ENCODE results near the gene PACSIN1. TPM values are rescaled to one million over a fixed set of nuclear protein-coding genes. Genes with fewer than 3 reads are reported as not detected.

Gene PACSIN1
- total and polyA plus RNA-seq, 10 of the 15 experiments (the other 5 are each of a cell fraction or from before 2014, with no cell fraction given), result 0.50 to 9.4 (median 2.8) TPM

- H3K9me3 ChIP-seq (replicated peaks; ENCODE audit: control insufficient read depth, insufficient read depth, low read length), result no peaks in the 10 kb centered on the region
- no peak overlapping the region for H3K4me2 ChIP-seq (ENCODE audit: control insufficient read depth, insufficient read depth)
- TF ChIP-seq MTA3 (IDR thresholded peaks at IDR 0.05; ENCODE audit: borderline replicate concordance, low read length), result no peak
- TF ChIP-seq ZBED1 (IDR thresholded peaks at IDR 0.05; ENCODE audit: borderline replicate concordance), result no peak
- no peak for TF ChIP-seq HDAC2 (IDR thresholded peaks at IDR 0.05)
- TF ChIP-seq ETV6 (conservative IDR thresholded peaks at IDR 0.05 in 1 of 2, IDR thresholded peaks at IDR 0.05 in 1 of 2; ENCODE audit: borderline replicate concordance in 1 of 2, low read depth in 1 of 2), result no peak
- TF ChIP-seq PAX5 (IDR thresholded peaks at IDR 0.05; ENCODE audit: borderline replicate concordance, low read depth, low read length), result no peak
- TF ChIP-seq KDM1A (IDR thresholded peaks at IDR 0.05; ENCODE audit: borderline replicate concordance), result no peak
- no peak for TF ChIP-seq NFYA (IDR thresholded peaks at IDR 0.05; ENCODE audit: borderline replicate concordance, low read depth, low read length)
- no peak for TF ChIP-seq HDAC6 (IDR thresholded peaks at IDR 0.05; ENCODE audit: unreplicated experiment)
- no peak for TF ChIP-seq USF1 (IDR thresholded peaks at IDR 0.05; ENCODE audit: borderline replicate concordance, extremely low read length, insufficient read depth, low read depth, low read length)
- TF ChIP-seq, protein P1, sequence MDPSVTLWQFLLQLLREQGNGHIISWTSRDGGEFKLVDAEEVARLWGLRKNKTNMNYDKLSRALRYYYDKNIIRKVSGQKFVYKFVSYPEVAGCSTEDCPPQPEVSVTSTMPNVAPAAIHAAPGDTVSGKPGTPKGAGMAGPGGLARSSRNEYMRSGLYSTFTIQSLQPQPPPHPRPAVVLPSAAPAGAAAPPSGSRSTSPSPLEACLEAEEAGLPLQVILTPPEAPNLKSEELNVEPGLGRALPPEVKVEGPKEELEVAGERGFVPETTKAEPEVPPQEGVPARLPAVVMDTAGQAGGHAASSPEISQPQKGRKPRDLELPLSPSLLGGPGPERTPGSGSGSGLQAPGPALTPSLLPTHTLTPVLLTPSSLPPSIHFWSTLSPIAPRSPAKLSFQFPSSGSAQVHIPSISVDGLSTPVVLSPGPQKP (IDR thresholded peaks at IDR 0.05; ENCODE audit: low read depth, low read length), result no peak
- no peak overlapping the region for H3K4me3 ChIP-seq
- DNase-seq (ENCODE audit: low read depth, low spot score) (no peak), FAIRE-seq (no peak), ATAC-seq (no peak)
- ChIA-PET POLR2A (no interaction called here), RAD21 (ENCODE audit: unreplicated experiment) (no interaction called here), CTCF (no interaction called here), SMC1A (ENCODE audit: uncharacterized antibody, unreplicated experiment) (no interaction called here)
- no TSS peak for BruUV-seq (replicated peaks)
- 56% methylated on average over 14 of the region's 15 CpGs for WGBS (ENCODE audit: insufficient coverage, insufficient replicate concordance, low lambda C conversion rate, missing lambda C conversion rate)
- H3K4me1 ChIP-seq (ENCODE audit: control insufficient read depth, insufficient read depth, low read length), result no peaks in the 10 kb centered on the region
- no peak overlapping the region for H3K9ac ChIP-seq (ENCODE audit: control insufficient read depth, insufficient read depth, low read length)
- intact Hi-C loops (cut with micrococcal nuclease; ENCODE audit: unreplicated experiment) (no loop called here), in situ Hi-C loops (cut with MboI) (no loop called here)
- H3K27ac ChIP-seq (ENCODE audit: control insufficient read depth, insufficient read depth), result no peak overlapping the region
- H2AFZ ChIP-seq (ENCODE audit: control insufficient read depth, low read depth, low read length), result no peak overlapping the region
- H3K27me3 ChIP-seq (replicated peaks in 1 of 2; ENCODE audit: control insufficient read depth in 2 of 2, insufficient read depth in 2 of 2, low read length in 1 of 2), result no peaks in the 10 kb centered on the region
- H3K36me3 ChIP-seq (ENCODE audit: control insufficient read depth in 2 of 2, insufficient read depth in 2 of 2, low read length in 1 of 2), result no peaks in the 10 kb centered on the region
- no peaks in the 10 kb centered on the region for H3K79me2 ChIP-seq (ENCODE audit: control insufficient read depth, insufficient read depth, low read length)
- no peaks in the 10 kb centered on the region for H4K20me1 ChIP-seq (ENCODE audit: control insufficient read depth, insufficient read depth)
These were observed 66.4 kb downstream of the PACSIN1 start for GRCh38 chr6:34532230-34532629.

Data from GM12878 (cell line).